ENCODE results near the gene TIMM44. TPM values are rescaled to one million over a fixed set of nuclear protein-coding genes. Genes with fewer than 3 reads are reported as not detected.

TIMM44 gene
- total and polyA plus RNA-seq, 4 donors = 38.4 to 75.8 (median 53.0) TPM

DNA sequence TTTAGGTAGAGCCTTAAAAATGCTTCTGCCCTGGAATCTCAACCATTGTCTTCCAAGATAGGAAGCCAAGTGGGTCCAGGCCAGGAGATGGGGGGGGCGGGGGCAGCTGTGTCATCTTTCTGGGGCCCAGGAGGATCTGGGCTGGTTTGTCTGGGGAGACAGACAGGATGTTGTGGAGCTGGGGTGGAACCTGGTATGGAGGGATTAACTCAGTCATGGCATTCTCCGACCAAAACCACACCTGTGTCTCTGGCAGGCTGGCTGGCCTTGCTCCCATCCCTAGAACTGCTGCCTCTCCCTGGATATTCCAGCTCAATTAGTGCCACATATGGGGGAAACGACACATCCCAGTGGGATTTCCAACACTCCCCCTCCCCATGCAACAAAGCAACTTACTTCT lies 42.5 kb downstream of the TIMM44 start:
- peaks cover 0 to 3% (median 0%) of the 10 kb centered on the region in 4 donors for H3K36me3 ChIP-seq (ENCODE audit: control insufficient read depth in 4 of 4, insufficient read depth in 4 of 4, low read length in 4 of 4)

DNA sequence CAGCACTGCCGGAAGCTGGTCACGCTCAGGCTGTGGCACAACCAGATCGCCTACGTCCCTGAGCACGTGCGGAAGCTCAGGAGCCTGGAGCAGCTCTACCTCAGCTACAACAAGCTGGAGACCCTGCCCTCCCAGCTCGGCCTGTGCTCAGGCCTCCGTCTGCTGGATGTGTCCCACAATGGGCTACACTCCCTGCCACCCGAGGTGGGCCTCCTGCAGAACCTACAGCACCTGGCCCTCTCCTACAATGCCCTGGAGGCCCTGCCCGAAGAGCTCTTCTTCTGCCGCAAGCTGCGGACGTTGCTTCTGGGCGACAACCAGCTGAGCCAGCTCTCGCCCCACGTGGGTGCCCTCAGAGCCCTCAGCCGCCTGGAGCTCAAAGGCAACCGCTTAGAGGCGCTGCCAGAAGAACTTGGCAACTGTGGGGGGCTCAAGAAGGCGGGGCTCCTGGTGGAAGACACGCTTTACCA lies 43.0 kb downstream of the TIMM44 start:
- ATAC-seq (ENCODE audit: insufficient read depth, low FRiP score) (no peak), DNase-seq (no peak)
- 82 to 89% methylated on average over 21 of the region's 21 CpGs for WGBS, 2 donors
- TF ChIP-seq, protein P1, sequence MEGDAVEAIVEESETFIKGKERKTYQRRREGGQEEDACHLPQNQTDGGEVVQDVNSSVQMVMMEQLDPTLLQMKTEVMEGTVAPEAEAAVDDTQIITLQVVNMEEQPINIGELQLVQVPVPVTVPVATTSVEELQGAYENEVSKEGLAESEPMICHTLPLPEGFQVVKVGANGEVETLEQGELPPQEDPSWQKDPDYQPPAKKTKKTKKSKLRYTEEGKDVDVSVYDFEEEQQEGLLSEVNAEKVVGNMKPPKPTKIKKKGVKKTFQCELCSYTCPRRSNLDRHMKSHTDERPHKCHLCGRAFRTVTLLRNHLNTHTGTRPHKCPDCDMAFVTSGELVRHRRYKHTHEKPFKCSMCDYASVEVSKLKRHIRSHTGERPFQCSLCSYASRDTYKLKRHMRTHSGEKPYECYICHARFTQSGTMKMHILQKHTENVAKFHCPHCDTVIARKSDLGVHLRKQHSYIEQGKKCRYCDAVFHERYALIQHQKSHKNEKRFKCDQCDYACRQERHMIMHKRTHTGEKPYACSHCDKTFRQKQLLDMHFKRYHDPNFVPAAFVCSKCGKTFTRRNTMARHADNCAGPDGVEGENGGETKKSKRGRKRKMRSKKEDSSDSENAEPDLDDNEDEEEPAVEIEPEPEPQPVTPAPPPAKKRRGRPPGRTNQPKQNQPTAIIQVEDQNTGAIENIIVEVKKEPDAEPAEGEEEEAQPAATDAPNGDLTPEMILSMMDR (IDR thresholded peaks at IDR 0.05; ENCODE audit: control extremely low read depth, extremely low read depth) = no peak
- H3K9me3 ChIP-seq (ENCODE audit: control insufficient read depth in 4 of 4, insufficient read depth in 3 of 4, low read length in 3 of 4) = no peaks in the 10 kb centered on the region
- H3K36me3 ChIP-seq (ENCODE audit: control insufficient read depth in 4 of 4, insufficient read depth in 4 of 4, low read length in 4 of 4) = no peaks in the 10 kb centered on the region
- H3K27me3 ChIP-seq (ENCODE audit: control insufficient read depth in 3 of 3, insufficient read depth in 3 of 3, low read length in 2 of 3) = no peaks in the 10 kb centered on the region
- H3K4me1 ChIP-seq (ENCODE audit: control insufficient read depth in 5 of 5, insufficient read depth in 5 of 5, low read length in 5 of 5) = peaks cover 0 to 21% (median 6%) of the 10 kb centered on the region in 5 donors
- no peak overlapping the region for H3K4me3 ChIP-seq
- no peak overlapping the region for H3K9ac ChIP-seq (ENCODE audit: insufficient read depth in 1 of 2, low read length in 2 of 2)
- no peak overlapping the region for H3K27ac ChIP-seq (ENCODE audit: low read depth in 1 of 2, low read length in 1 of 2)

More for the DNA sequence above, 42.5 kb downstream of the TIMM44 start:
- 86 to 87% methylated on average over 3 of the region's 3 CpGs for WGBS, 2 donors
- H3K27ac ChIP-seq (ENCODE audit: low read depth in 1 of 2, low read length in 1 of 2) = no peak overlapping the region
- H3K4me1 ChIP-seq (ENCODE audit: control insufficient read depth in 5 of 5, insufficient read depth in 5 of 5, low read length in 5 of 5) = peaks cover 0 to 21% (median 6%) of the 10 kb centered on the region in 5 donors
- ATAC-seq (ENCODE audit: insufficient read depth, low FRiP score) = no peak
- H3K27me3 ChIP-seq (ENCODE audit: control insufficient read depth in 3 of 3, insufficient read depth in 3 of 3, low read length in 2 of 3) = no peaks in the 10 kb centered on the region
- no peaks in the 10 kb centered on the region for H3K9me3 ChIP-seq (ENCODE audit: control insufficient read depth in 4 of 4, insufficient read depth in 3 of 4, low read length in 3 of 4)
- no peak for DNase-seq
- H3K9ac ChIP-seq (ENCODE audit: insufficient read depth in 1 of 2, low read length in 2 of 2) = no peak overlapping the region
- TF ChIP-seq, protein P1 (IDR thresholded peaks at IDR 0.05; ENCODE audit: control extremely low read depth, extremely low read depth) = no peak
- no peak overlapping the region for H3K4me3 ChIP-seq

DNA sequence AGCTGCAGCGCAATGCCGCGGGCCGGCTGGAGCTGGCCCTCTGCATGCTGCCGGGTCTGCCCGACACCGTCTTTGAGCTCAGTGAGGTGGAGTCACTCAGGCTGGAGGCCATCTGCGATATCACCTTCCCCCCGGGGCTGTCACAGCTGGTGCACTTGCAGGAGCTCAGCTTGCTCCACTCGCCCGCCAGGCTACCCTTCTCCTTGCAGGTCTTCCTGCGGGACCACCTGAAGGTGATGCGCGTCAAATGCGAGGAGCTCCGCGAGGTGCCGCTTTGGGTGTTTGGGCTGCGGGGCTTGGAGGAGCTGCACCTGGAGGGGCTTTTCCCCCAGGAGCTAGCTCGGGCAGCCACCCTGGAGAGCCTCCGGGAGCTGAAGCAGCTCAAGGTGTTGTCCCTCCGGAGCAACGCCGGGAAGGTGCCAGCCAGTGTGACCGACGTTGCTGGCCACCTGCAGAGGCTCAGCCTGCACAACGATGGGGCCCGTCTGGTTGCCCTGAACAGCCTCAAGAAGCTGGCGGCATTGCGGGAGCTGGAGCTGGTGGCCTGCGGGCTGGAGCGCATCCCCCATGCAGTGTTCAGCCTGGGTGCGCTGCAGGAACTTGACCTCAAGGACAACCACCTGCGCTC lies 43.6 kb downstream of the TIMM44 start:
- Histone ChIP-seq H3K36me3 (ENCODE audit: control insufficient read depth in 4 of 4, insufficient read depth in 4 of 4, low read length in 4 of 4) (no peaks in the 10 kb centered on the region), H3K9me3 (ENCODE audit: control insufficient read depth in 4 of 4, insufficient read depth in 3 of 4, low read length in 3 of 4) (no peaks in the 10 kb centered on the region), H3K4me1 (ENCODE audit: control insufficient read depth in 5 of 5, insufficient read depth in 5 of 5, low read length in 5 of 5) (peaks cover 0 to 16% (median 4%) of the 10 kb centered on the region in 5 donors), H3K27ac (ENCODE audit: low read depth in 1 of 2, low read length in 1 of 2) (no peak overlapping the region), H3K9ac (ENCODE audit: insufficient read depth in 1 of 2, low read length in 2 of 2) (no peak overlapping the region), H3K4me3 (no peak overlapping the region), H3K27me3 (ENCODE audit: control insufficient read depth in 3 of 3, insufficient read depth in 3 of 3, low read length in 2 of 3) (no peaks in the 10 kb centered on the region)
- DNase-seq (no peak), ATAC-seq (ENCODE audit: insufficient read depth, low FRiP score) (no peak)
- TF ChIP-seq, protein P1 (IDR thresholded peaks at IDR 0.05; ENCODE audit: control extremely low read depth, extremely low read depth) = no peak
- 92 to 93% methylated on average over 34 of the region's 34 CpGs for WGBS, 2 donors

All from lung (tissue), 12 donors.